Activated B cell treated with CpG ODN at 0.5 μM for 24 hours (primary cell): Measurements from ENCODE around the gene CYSTM1. TPM values are rescaled to one million over a fixed set of nuclear protein-coding genes. Genes with fewer than 3 reads are reported as not detected.

Experiments used
- ATAC-seq: fragments of 200-7000 bp; cut with Tn5 transposase; one replicate; pipeline ENCODE4 v1.10.0; 2021; ENCODE audit warnings: low read depth, mild to moderate bottlenecking, moderate library complexity
- CTCF ChIA-PET: fragments of 350-600 bp; sonication (Branson Sonifier 250); formaldehyde crosslinking; loops from one replicate; lab custom pipeline; 2021; ENCODE audit warnings: antibody characterized with exemption; lab: Charles Lee
- POLR2A ChIA-PET: fragments of 350-600 bp; sonication (Branson Sonifier 250); formaldehyde crosslinking; loops from one replicate; lab custom pipeline; 2021; ENCODE audit warnings: antibody characterized with exemption; lab: Charles Lee
- DNase-seq: peaks from one replicate; pipeline ENCODE4 v3.0.0; 2022
- H3K27ac Mint-ChIP-seq: one replicate; pipeline ENCODE4 v1.8.0; 2020; ENCODE audit warnings: mixed read lengths
- H3K27me3 Mint-ChIP-seq: one replicate; pipeline ENCODE4 v1.8.0; 2021; ENCODE audit warnings: mixed read lengths
- H3K36me3 Mint-ChIP-seq: one replicate; pipeline ENCODE4 v1.8.0; 2021; ENCODE audit warnings: low read depth, mixed read lengths
- H3K4me1 Mint-ChIP-seq: one replicate; pipeline ENCODE4 v1.8.0; 2021; ENCODE audit warnings: mixed read lengths
- H3K4me3 Mint-ChIP-seq: one replicate; pipeline ENCODE4 v1.8.0; 2020; ENCODE audit warnings: mild to moderate bottlenecking, mixed read lengths
- H3K9me3 Mint-ChIP-seq: one replicate; pipeline ENCODE4 v1.8.0; 2020; ENCODE audit warnings: mixed read lengths
- intact Hi-C: fragments of 100-400 bp; cut with micrococcal nuclease; formaldehyde crosslinking; loops from one replicate; pipeline ENCODE4 v1.15.1; 2024
- total RNA-seq: library from RNA; stranded (reverse); gene quantifications from 2 replicates; pipeline ENCODE4 v1.2.3, GENCODE V29; 2022
- TF ChIP-seq, protein P1 (sequence below): fragments of 200-600 bp; IDR thresholded peaks from one replicate; pipeline ENCODE4 v1.8.0; 2022; ENCODE audit warnings: antibody characterized with exemption, mild to moderate bottlenecking

Gene CYSTM1
- total RNA-seq, 1 donor from 2014 or later = 20.1 TPM

DNA sequence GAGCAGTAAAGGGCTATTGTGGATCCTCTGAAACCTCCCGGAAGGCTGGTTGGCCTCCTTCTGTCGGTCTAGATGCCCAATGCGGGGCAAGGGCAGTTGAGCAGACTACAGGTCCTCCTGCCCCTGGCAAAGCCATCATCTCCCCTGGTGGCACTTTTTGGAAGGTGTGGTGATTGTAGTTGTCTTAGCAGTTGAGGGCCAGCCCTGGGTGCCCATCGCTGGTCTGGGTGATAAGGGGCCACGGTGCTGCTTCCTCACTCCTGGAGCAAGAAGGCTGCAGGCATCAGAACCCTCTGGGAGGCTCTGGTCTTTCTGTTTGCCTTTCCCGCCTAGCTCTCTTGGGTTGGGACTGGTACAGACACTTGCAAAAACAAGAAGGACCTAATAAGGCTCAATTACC is 63.8 kb downstream of the CYSTM1 start:
- DNase-seq = no peak
- Mint-ChIP-seq H3K36me3 (no peaks in the 10 kb centered on the region), H3K27me3 (no peaks in the 10 kb centered on the region), H3K27ac (no peak overlapping the region), H3K4me1 (no peaks in the 10 kb centered on the region), H3K4me3 (no peak overlapping the region), H3K9me3 (no peaks in the 10 kb centered on the region)
- ChIA-PET POLR2A (interaction anchor here (1.2 kb wide), 1 partner anchor 64 kb away, joined by 4 read pairs; the partner anchor contains the start of gene CYSTM1), CTCF (interaction anchor here (1.3 to 9.4 kb wide), 4 partner anchors 9 to 125 kb away, joined by 3 to 347 read pairs (median 4); partner anchors contain the start of gene HBEGF)
- intact Hi-C loops = no loop called here
- ATAC-seq = no peak
- TF ChIP-seq, protein P1, sequence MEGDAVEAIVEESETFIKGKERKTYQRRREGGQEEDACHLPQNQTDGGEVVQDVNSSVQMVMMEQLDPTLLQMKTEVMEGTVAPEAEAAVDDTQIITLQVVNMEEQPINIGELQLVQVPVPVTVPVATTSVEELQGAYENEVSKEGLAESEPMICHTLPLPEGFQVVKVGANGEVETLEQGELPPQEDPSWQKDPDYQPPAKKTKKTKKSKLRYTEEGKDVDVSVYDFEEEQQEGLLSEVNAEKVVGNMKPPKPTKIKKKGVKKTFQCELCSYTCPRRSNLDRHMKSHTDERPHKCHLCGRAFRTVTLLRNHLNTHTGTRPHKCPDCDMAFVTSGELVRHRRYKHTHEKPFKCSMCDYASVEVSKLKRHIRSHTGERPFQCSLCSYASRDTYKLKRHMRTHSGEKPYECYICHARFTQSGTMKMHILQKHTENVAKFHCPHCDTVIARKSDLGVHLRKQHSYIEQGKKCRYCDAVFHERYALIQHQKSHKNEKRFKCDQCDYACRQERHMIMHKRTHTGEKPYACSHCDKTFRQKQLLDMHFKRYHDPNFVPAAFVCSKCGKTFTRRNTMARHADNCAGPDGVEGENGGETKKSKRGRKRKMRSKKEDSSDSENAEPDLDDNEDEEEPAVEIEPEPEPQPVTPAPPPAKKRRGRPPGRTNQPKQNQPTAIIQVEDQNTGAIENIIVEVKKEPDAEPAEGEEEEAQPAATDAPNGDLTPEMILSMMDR = no peak

DNA sequence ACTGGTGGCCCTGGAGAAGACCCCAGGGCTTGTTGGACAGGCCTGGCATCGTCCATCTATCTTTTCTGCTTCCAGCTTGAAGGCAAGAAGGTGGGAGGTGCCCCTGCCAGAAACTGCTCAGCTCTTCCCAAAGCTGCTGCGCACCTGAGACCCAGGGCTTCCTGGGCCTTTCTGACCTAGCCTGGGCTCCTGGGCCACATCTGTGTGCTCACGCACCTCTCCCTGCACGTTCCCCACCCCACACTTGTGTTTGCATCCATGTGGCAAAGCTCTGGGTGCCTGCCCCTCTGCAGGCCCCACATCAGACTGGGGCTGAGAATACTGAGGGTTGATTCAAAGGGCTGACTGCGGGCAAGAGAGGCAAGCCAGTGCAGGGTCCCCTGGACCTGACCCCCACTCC is 64.5 kb downstream of the CYSTM1 start:
- POLR2A ChIA-PET = interaction anchor here (1.2 kb wide), 1 partner anchor 64 kb away, joined by 4 read pairs; the partner anchor contains the start of gene CYSTM1

DNA sequence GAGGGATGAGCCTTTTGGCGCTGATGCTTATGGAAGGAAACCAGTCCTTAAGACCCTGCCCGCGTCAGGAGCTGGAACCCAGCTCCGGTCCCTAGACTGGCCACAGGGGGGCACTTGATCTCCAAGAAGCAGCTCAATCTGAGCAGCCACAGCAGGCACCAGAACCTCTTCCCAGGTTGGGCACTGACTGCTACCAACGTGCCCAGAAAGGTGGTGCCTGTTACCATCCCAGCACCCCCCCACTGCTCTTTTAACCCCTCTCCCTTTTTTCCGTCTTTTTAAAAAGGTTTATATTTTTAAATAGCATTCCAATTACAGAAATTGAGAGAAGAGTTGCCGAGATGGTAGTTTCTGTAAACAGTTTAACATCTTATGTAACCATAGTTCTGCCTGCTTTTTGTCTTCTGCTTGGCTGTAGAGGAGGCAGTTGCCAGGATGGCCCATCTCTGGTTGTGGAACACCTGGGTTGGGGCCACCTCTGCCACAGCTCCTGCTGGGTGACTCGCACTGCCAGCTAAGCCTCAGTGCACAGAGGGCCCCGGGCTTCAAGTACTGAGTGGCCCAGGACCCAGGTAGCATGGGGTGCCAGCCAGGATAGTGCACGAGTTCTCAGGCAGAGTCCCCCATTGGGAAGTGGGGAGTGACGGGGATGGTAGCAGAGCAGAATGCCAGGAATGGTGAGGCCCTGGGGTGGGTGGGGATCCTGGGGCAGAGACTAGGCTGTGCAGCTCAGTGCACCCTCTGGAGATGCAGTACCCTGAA is 65.1 kb downstream of the CYSTM1 start:
- no peaks in the 10 kb centered on the region for H3K9me3 Mint-ChIP-seq
- intact Hi-C loops = loop anchor here (1.0 kb wide), 1 partner anchor 111 kb away; no protein-coding TSS in a partner anchor

More for the DNA sequence above, 64.5 kb downstream of the CYSTM1 start:
- H3K9me3 Mint-ChIP-seq = no peaks in the 10 kb centered on the region
- TF ChIP-seq, protein P1 = no peak
- CTCF ChIA-PET = interaction anchor here (0.7 to 9.4 kb wide), 15 partner anchors 9 to 495 kb away, joined by 3 to 347 read pairs (median 3); partner anchors contain the start of genes CYSTM1, HBEGF, SLC4A9 and ZMAT2
- ATAC-seq (no peak), DNase-seq (no peak)
- no peak overlapping the region for H3K4me3 Mint-ChIP-seq
- intact Hi-C loops = no loop called here
- H3K27ac Mint-ChIP-seq = no peak overlapping the region
- no peaks in the 10 kb centered on the region for H3K27me3 Mint-ChIP-seq
- H3K4me1 Mint-ChIP-seq = peaks cover 2% of the 10 kb centered on the region
- H3K36me3 Mint-ChIP-seq = peaks cover 2% of the 10 kb centered on the region

DNA sequence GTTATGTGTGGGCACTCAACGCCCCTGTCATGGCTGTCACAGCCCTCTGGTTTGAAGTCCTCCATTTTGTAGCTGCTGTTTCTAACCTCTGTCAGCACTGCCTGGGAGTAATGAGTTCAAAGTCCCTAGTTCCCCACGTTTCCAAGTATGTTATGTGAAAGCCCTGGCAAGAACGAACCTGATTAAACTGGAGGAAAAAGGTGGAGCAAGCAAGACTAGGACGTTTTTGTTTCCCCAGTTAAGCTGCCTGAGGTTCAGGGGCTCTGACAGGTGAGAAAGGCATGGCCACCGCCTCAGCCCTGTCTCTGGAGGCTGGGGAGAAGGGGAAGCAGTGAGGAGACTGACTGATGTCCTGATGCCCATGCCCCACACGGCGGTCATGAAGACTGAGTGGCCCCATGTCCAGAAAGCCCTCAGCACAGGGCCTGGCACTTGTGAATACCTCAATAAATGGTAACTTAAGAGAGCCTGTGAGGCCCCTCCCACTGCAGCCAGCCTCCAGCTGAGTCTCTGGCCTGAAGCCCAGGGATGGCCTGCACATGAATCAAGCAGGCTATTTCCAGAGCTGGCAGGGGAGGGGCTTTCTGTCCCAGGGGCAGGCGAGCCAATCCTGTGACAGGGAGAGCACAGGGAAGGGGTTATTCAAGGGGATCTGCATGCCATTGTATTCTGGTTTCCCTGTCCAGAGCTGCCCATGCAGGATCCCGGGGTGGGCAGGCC is 66.2 kb downstream of the CYSTM1 start:
- H3K9me3 Mint-ChIP-seq = no peaks in the 10 kb centered on the region
- POLR2A ChIA-PET = no interaction called here
- ATAC-seq (no peak), DNase-seq (no peak)
- CTCF ChIA-PET = interaction anchor here (9.4 kb wide), 1 partner anchor 108 kb away, joined by 347 read pairs; the partner anchor contains the start of gene HBEGF
- H3K36me3 Mint-ChIP-seq = peaks cover 16% of the 10 kb centered on the region
- peaks cover 14% of the 10 kb centered on the region for H3K4me1 Mint-ChIP-seq
- TF ChIP-seq, protein P1 = no peak
- no peak overlapping the region for H3K4me3 Mint-ChIP-seq
- intact Hi-C loops = loop anchor here (1.0 kb wide), 1 partner anchor 110 kb away; no protein-coding TSS in a partner anchor
- no peaks in the 10 kb centered on the region for H3K27me3 Mint-ChIP-seq
- H3K27ac Mint-ChIP-seq = no peak overlapping the region

More for the DNA sequence above, 65.1 kb downstream of the CYSTM1 start:
- ATAC-seq (peak; percentile 70), DNase-seq (peak; percentile 37)
- H3K27ac Mint-ChIP-seq = no peak overlapping the region
- CTCF ChIA-PET = interaction anchor here (0.7 to 9.4 kb wide), 15 partner anchors 8 to 494 kb away, joined by 3 to 347 read pairs (median 3); partner anchors contain the start of genes CYSTM1, HBEGF, SLC4A9 and ZMAT2
- H3K27me3 Mint-ChIP-seq = no peaks in the 10 kb centered on the region
- TF ChIP-seq, protein P1 = no peak
- POLR2A ChIA-PET = interaction anchor here (1.2 kb wide), 1 partner anchor 65 kb away, joined by 4 read pairs; the partner anchor contains the start of gene CYSTM1
- peaks cover 7% of the 10 kb centered on the region for H3K4me1 Mint-ChIP-seq
- peaks cover 7% of the 10 kb centered on the region for H3K36me3 Mint-ChIP-seq
- no peak overlapping the region for H3K4me3 Mint-ChIP-seq
